NB4 (cell line): ENCODE measurements around the gene SND1.

ENCODE experiments used
- CTCF ChIP-seq: IDR thresholded peaks from one replicate; pipeline ENCODE4 v1.5.1; 2012; ENCODE audit warnings: low read depth, low read length
- MAX ChIP-seq: IDR thresholded peaks from 2 replicates; pipeline ENCODE4 v1.6.1; 2011; ENCODE audit warnings: low read depth, low read length
- POLR2A ChIP-seq: IDR thresholded peaks from 2 replicates; pipeline ENCODE4 v1.6.1; 2011; ENCODE audit warnings: mild to moderate bottlenecking; ENCODE audit not compliant: insufficient read length; ENCODE audit errors: extremely low read depth

- no peak for TF ChIP-seq CTCF
- TF ChIP-seq MAX: no peak
- TF ChIP-seq POLR2A: no peak
These were observed 280.5 kb downstream of the SND1 start for GRCh38 chr7:127932496-127932895.
